Adrenal gland (tissue), 5 donors: Measurements from ENCODE around the gene ARHGEF37.
"Not testable (repeated sequence)": the region's sequence is repeated elsewhere in the genome, so short reads cannot be mapped to it uniquely, and the experiment has no call there.

Source experiments
- CTCF ChIP-seq, 6 experiments: fragments of 450-650 bp in 4 of 6; fragments of 200-600 bp in 2 of 6; sonication (generic) in 1 of 6; IDR thresholded peaks; 1 replicate in 5 of 6; 2 replicates in 1 of 6; pipeline versions ENCODE4 v1.5.1 to v1.8.0; 2016 to 2021; ENCODE audit warnings: antibody characterized with exemption in 6 of 6, mild to moderate bottlenecking in 2 of 6, moderate library complexity in 1 of 6
- POLR2A ChIP-seq, 2 donors: fragments of 450-650 bp; IDR thresholded peaks; one replicate each; pipeline ENCODE4 v1.6.1; 2017; ENCODE audit warnings: antibody characterized with exemption in 2 of 2, mild to moderate bottlenecking in 2 of 2, moderate library complexity in 1 of 2
- donor health status: DM: no; HTN: no; CAD: no.

DNA sequence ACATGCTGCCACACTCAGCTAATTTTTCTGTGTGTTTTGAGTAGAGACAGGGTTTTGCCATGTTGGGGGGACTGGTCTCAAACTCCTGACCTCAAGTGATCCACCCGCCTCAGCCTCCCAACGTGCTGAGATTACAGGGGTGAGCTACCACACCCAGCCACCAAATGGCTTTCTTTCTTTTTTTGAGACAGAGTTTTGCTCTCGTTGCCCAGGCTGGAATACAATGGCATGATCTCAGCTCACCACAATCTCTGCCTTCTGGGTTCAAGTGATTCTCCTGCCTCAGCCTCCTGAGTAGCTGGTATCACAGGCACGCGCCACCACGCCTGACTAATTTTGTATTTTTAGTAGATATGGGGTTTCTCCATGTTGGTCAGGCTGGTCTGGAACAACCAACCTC lies 45.5 kb upstream of the ARHGEF37 start:
- TF ChIP-seq CTCF, POLR2A (IDR thresholded peaks at IDR 0.05): not testable (repeated sequence)
